GM12892 (cell line): ENCODE measurements around the gene AP2B1.

Experiments
- POLR2A ChIP-seq: IDR thresholded peaks from 2 replicates; pipeline ENCODE4 v1.6.1; 2011; ENCODE audit warnings: low read depth, low read length, control low read depth
- POLR2AphosphoS5 ChIP-seq: IDR thresholded peaks from 2 replicates; pipeline ENCODE4 v1.6.1; 2011; ENCODE audit warnings: low read depth, low read length, control low read depth
- TAF1 ChIP-seq: IDR thresholded peaks from 2 replicates; pipeline ENCODE4 v1.6.1; 2011; ENCODE audit warnings: low read depth, mild to moderate bottlenecking, control low read depth, low read length, borderline replicate concordance

DNA sequence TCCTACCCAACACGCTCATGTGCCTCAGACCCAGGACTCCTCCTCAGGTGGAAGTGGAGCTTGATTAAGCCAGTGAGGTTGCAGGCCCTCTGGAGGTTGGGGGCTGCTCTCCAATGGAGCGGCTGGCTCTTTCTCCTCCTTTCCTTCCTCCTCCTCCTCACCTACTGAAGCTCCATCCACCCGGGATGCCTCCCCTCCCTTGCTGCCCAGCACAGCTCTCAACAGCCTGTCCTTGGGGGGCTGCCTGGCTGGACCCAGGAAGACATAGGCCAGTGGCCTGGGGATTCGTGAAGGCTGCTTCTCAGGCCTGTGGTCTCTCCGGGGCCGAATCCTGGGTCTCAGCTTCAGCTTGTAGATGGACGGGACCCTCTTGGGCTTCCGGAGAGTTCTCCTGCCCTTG is 157.7 kb downstream of the AP2B1 start:
- TF ChIP-seq POLR2A (no peak), TAF1 (no peak), POLR2AphosphoS5 (no peak)
